Measurements from ENCODE around the gene INTS1. TPM values are rescaled to one million over a fixed set of nuclear protein-coding genes. Genes with fewer than 3 reads are reported as not detected.

The INTS1 gene
- total RNA-seq, 1 donor from 2014 or later: 29.9 TPM

- DNase-seq: no peak
- TF ChIP-seq CTCF (IDR thresholded peaks at IDR 0.05; ENCODE audit: borderline replicate concordance): no peak
- intact Hi-C loops (cut with micrococcal nuclease): no loop called here
Observed at GRCh38 chr7:1500064-1500807, 4.0 kb downstream of the INTS1 start.

GRCh38 chr7:1499367-1500029, 4.7 kb downstream of the INTS1 start:
- no peak for DNase-seq
- H3K36me3 ChIP-seq: peaks cover 83% of the 10 kb centered on the region
- intact Hi-C loops (cut with micrococcal nuclease): no loop called here
- no peaks in the 10 kb centered on the region for H3K9me3 ChIP-seq (replicated peaks)
- H3K27ac ChIP-seq (replicated peaks): no peak overlapping the region
- no peak overlapping the region for H3K4me3 ChIP-seq
- H3K4me1 ChIP-seq: peaks cover 30% of the 10 kb centered on the region
- H3K27me3 ChIP-seq (ENCODE audit: low read depth): no peaks in the 10 kb centered on the region
- no peak for TF ChIP-seq CTCF (IDR thresholded peaks at IDR 0.05; ENCODE audit: borderline replicate concordance)

More at GRCh38 chr7:1500064-1500807, 4.0 kb downstream of the INTS1 start:
- peaks cover 30% of the 10 kb centered on the region for H3K4me1 ChIP-seq
- no peaks in the 10 kb centered on the region for H3K9me3 ChIP-seq (replicated peaks)
- H3K36me3 ChIP-seq: peaks cover 75% of the 10 kb centered on the region
- no peaks in the 10 kb centered on the region for H3K27me3 ChIP-seq (ENCODE audit: low read depth)
- no peak overlapping the region for H3K27ac ChIP-seq (replicated peaks)
- no peak overlapping the region for H3K4me3 ChIP-seq

GRCh38 chr7:1498370-1499305, 5.6 kb downstream of the INTS1 start:
- intact Hi-C loops (cut with micrococcal nuclease): no loop called here
- TF ChIP-seq CTCF (IDR thresholded peaks at IDR 0.05; ENCODE audit: borderline replicate concordance): no peak
- no peak overlapping the region for H3K4me3 ChIP-seq
- H3K36me3 ChIP-seq: peaks cover 91% of the 10 kb centered on the region
- peaks cover 25% of the 10 kb centered on the region for H3K4me1 ChIP-seq
- no peaks in the 10 kb centered on the region for H3K9me3 ChIP-seq (replicated peaks)
- DNase-seq: no peak
- H3K27ac ChIP-seq (replicated peaks): no peak overlapping the region
- H3K27me3 ChIP-seq (ENCODE audit: low read depth): no peaks in the 10 kb centered on the region

- Histone ChIP-seq H3K27me3 (ENCODE audit: low read depth) (no peaks in the 10 kb centered on the region), H3K27ac (replicated peaks) (no peak overlapping the region), H3K4me1 (peaks cover 13% of the 10 kb centered on the region), H3K4me3 (no peak overlapping the region), H3K36me3 (peaks cover 96% of the 10 kb centered on the region), H3K9me3 (replicated peaks) (no peaks in the 10 kb centered on the region)
- intact Hi-C loops (cut with micrococcal nuclease): no loop called here
- no peak for DNase-seq
- no peak for TF ChIP-seq CTCF (IDR thresholded peaks at IDR 0.05; ENCODE audit: borderline replicate concordance)
Observed at GRCh38 chr7:1497293-1497927, 6.8 kb downstream of the INTS1 start.
